NAMALWA (cell line): ENCODE data around the gene PBX4.

ENCODE experiments used
- DNase-seq: peaks from one replicate; pipeline ENCODE4 v3.0.0-alpha.2; 2015; ENCODE audit warnings: low spot score

The PBX4 gene

GRCh38 chr19:19538061-19538784 is 80.3 kb downstream of the PBX4 start, which contains the start of gene CILP2:
CILP2 (plus strand) TSS chr19:19538265; CDS start chr19:19538350, 85 bp downstream.
- no peak for DNase-seq

DNA sequence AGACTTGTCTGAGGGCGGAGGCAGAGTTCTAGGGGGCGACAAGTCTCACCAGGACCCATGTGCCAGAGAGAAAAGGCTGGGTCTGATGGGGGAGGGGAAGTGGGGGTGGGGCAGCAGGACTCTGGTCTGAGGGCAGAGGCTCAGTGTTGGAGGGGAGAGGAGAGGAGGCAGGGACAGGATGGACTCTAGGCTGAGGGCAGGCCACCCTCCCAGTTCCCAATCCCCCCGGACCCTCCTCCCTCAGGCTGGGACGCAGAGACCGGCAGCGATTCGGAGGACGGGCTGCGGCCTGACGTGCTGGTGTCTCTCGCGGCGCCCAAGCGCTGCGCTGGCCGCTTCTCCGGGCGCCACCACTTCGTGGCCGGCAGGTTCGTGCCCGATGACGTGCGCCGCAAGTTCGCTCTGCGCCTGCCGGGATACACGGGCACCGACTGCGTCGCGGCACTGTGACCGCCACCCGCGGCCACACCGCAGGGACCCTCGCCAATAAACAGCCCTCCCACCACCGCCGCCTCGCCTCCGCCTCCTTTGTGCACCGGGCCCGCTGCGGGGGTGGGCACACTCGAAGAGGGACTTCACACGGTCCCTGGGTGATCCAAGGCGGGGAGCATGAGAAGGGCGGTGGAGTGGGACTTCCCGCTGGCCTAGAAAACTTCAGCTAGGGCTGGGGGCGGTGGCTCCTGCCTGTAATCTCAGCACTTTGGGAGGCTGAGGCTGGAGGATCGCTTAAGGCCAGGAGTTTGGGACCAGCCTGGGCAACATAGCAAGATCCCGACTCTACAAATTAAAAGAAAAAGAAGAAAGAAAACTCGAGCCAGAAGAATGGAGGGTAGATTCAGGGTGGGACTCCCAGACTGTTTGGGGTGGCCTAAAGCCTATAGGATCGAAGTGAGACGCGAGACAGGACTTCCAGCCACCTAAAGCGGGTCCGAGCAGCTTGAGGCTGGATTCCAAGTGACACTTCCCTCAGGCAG is 81.1 kb downstream of the PBX4 start:
- DNase-seq: no peak

GRCh38 chr19:19535311-19536191 is 82.9 kb downstream of the PBX4 start:
- DNase-seq: no peak

- DNase-seq: no peak
These were observed 83.8 kb downstream of the PBX4 start for GRCh38 chr19:19534556-19535265.

GRCh38 chr19:19533841-19534240 is 84.6 kb downstream of the PBX4 start:
- DNase-seq: no peak

- no peak for DNase-seq
These were observed 85.4 kb downstream of the PBX4 start for GRCh38 chr19:19532806-19533701.

GRCh38 chr19:19531951-19532805 is 86.3 kb downstream of the PBX4 start:
- peak; percentile 85 for DNase-seq

DNA sequence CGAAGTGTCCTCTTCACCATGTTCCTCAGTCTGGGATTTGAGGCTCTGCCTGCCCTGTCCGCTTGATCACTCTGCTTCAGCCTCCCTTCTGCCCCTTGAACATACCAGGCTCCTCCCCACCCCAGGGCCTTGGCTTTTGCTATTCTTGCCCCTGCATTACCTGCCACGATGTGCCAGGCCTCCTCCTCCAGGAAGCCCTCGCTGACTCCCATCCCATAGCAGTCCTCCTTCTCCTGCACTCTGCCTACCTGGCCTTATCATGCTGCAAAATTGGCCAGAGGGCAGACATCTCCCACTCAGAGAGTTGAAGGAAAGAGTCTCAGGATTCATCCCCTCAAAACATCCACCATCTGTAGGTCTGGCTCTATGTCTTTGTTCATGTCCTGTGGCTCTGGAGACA is 87.6 kb downstream of the PBX4 start:
- DNase-seq: no peak

GRCh38 chr19:19530423-19530804 is 88.1 kb downstream of the PBX4 start:
- no peak for DNase-seq

GRCh38 chr19:19529783-19530422 is 88.6 kb downstream of the PBX4 start:
- DNase-seq: no peak

DNA sequence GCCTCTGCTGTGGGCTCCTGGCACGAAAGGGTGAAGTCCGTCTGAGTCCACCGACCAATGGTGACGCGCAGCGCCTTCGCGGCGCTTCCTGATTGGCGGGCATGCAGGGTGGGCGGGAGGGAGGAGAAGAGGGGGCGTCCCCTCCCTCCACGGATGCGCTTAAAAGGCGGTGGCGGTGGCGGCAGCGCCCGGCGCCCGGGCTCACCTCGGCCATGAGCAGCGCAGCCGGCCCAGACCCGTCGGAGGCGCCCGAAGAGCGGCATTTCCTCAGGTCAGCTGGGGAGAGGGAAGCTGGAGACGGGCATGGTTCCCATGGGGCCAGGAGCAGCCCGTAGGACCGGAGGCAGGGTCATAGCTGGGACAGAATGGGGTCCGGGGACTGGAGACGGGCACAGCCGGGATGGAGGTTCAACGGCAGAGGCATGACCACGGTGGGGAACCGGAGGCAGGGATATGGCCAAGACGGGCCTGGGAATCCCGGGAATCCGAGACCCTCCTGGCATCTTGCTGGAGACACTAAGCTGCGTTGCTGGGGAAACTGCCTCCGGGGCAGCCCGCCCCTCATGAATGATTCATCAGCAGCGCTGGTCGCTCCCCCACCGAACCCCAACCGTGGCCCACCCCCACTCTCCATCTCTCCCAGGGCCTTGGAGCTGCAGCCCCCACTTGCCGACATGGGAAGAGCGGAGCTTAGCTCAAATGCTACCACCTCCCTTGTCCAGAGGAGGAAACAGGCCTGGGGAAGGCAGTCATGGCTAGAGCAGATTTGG is 89.6 kb downstream of the PBX4 start, which contains the start of gene YJEFN3:
Gene YJEFN3 (plus strand): TSS at position 191 of the 770 bp plus-strand sequence. CDS start 22 bp downstream, at position 213.
- no peak for DNase-seq

DNA sequence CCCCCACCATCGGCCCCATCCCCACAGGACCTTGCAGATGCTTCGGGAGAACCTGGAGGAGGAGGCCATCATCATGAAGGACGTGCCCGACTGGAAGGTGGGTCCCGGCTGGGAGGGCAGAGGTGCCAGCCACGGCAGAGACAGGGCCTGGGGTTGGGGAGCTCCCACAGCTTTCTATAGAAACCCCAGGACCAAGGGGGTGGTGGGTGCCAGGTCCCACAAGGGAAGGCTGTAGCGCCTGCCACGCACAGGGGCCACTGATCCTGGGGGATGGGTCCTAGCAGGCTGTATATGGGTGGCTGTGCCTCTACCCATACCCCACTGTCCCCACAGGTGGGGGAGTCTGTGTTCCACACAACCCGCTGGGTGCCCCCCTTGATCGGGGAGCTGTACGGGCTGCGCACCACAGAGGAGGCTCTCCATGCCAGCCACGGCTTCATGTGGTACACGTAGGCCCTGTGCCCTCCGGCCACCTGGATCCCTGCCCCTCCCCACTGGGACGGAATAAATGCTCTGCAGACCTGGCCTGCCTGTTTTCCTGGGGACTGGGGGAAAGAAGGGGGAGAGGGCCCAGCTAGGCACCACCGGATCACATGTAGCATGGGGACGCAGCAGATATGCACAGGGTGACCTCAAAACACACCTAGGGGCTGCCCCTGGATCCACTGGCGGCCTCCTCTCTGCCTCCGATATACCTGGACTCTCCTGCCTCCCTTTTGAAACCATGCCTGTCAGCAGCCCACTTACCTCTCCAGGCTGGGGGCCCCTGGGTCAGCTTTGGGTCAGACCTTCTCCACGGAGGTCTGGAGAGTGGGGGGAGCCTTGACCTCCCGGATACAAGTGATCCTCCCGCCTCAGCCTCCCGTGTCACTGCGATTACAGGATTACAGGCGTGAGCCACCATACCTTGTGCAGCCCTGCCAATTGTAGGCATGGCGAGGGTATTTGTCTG is 90.5 kb downstream of the PBX4 start:
- DNase-seq: no peak

DNA sequence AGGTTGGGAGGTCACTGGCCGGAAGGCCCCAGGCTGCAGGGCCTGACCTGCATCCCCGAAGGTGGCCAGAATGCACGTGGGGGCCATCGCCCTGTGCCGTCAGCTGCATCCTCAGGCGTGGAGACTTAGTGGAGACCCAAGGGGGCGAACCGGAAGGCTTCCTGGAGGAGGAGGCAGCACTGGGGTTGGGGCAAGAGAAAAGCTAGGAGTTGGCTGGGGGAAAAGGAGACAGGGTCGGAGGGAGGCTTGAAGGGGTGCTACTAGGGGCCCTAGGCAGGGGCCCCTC is 91.2 kb downstream of the PBX4 start:
- DNase-seq: no peak

GRCh38 chr19:19526581-19527370 is 91.7 kb downstream of the PBX4 start:
- DNase-seq: peak; percentile 58

- no peak for DNase-seq
These were observed 92.7 kb downstream of the PBX4 start for GRCh38 chr19:19525611-19526380.
